Spleen (tissue), 11 donors: ENCODE results near the gene ADGRL3. TPM values are rescaled to one million over a fixed set of nuclear protein-coding genes. Genes with fewer than 3 reads are reported as not detected.

ENCODE experiments used
- DNase-seq: peaks from one replicate; pipeline ENCODE4 v3.0.0-alpha.2; 2020
- H3K27ac ChIP-seq, 8 donors: fragments of 200-600 bp; sonication (generic) in 7 of 8; 1 replicate in 4 of 8; 2 replicates in 4 of 8; pipeline versions ENCODE4 v1.5.0 to v1.8.0; 2016 to 2021; ENCODE audit warnings: inconsistent platforms in 4 of 8, mild to moderate bottlenecking in 4 of 8, moderate library complexity in 1 of 8
- H3K27me3 ChIP-seq, 7 donors: fragments of 200-600 bp; sonication (generic) in 6 of 7; replicated peaks in 1 of 7; 1 replicate in 4 of 7; 2 replicates in 3 of 7; pipeline versions ENCODE4 v1.5.0 to v1.8.0; 2016 to 2021; ENCODE audit warnings: inconsistent platforms in 3 of 7, mild to moderate bottlenecking in 1 of 7
- H3K36me3 ChIP-seq, 6 donors: fragments of 200-600 bp; sonication (generic) in 5 of 6; 1 replicate in 4 of 6; 2 replicates in 2 of 6; pipeline versions ENCODE4 v1.5.0 to v1.8.0; 2016 to 2021; ENCODE audit warnings: inconsistent platforms in 2 of 6
- H3K4me1 ChIP-seq, 6 donors: fragments of 200-600 bp; sonication (generic) in 5 of 6; 1 replicate in 3 of 6; 2 replicates in 3 of 6; pipeline versions ENCODE4 v1.5.0 to v1.8.0; 2016 to 2021; ENCODE audit warnings: inconsistent platforms in 3 of 6
- H3K4me3 ChIP-seq, 8 donors: fragments of 200-600 bp; sonication (generic) in 7 of 8; 1 replicate in 4 of 8; 2 replicates in 4 of 8; pipeline versions ENCODE4 v1.5.0 to v1.8.0; 2016 to 2021; ENCODE audit warnings: inconsistent platforms in 4 of 8, mild to moderate bottlenecking in 4 of 8, moderate library complexity in 2 of 8
- H3K9me3 ChIP-seq, 8 donors: fragments of 200-600 bp; sonication (generic) in 7 of 8; 1 replicate in 4 of 8; 2 replicates in 4 of 8; pipeline versions ENCODE4 v1.5.0 to v1.8.0; 2016 to 2021; ENCODE audit warnings: inconsistent platforms in 4 of 8
- POLR2A ChIP-seq, 3 donors: fragments of 450-650 bp; IDR thresholded peaks; one replicate each; pipeline ENCODE4 v1.5.1; 2017; ENCODE audit warnings: antibody characterized with exemption in 3 of 3, mild to moderate bottlenecking in 1 of 3
- POLR2AphosphoS5 ChIP-seq, 3 donors: sonication (generic); formaldehyde crosslinking; IDR thresholded peaks; one replicate each; pipeline ENCODE4 v1.5.1; 2017; ENCODE audit warnings: antibody characterized with exemption in 3 of 3
- WGBS, 5 donors: extraction: QIAGEN DNeasy Blood & Tissue Kit in 3 of 5; methylation state at CpG; one replicate each; pipeline versions ENCODE4 v1.1.5 to v1.1.7; 2013 to 2018; 5-methylcytosine and 5-hydroxymethylcytosine counted together
- intact Hi-C: fragments of 100-400 bp; cut with DNase I; formaldehyde crosslinking; loops from one replicate; pipeline ENCODE4 v1.15.0; 2023; ENCODE audit warnings: low total_unique reads
- polyA plus RNA-seq, 3 donors: library from polyadenylated mRNA; stranded (reverse); fragments of 200-250 nt; gene quantifications; one replicate each; pipeline ENCODE4 v1.2.1, GENCODE V29; 2013
- total RNA-seq, 7 donors: library from RNA; depleted of rRNA in 3 of 7; stranded (reverse); fragments of >200 nt in 3 of 7; fragmentation: NEBNext Ultra II Directional in 4 of 7; extraction: Animal tissue kit (Norgen Biotek cat#: 25700) in 4 of 7; gene quantifications; one replicate each; pipeline versions ENCODE4 v1.1.0 to v1.2.1, GENCODE V29; 2016 to 2021
- TF ChIP-seq, protein P1 (sequence below), 11 experiments: fragments of 200-600 bp in 7 of 11; fragments of 450-650 bp in 4 of 11; sonication (generic) in 4 of 11; IDR thresholded peaks in 8 of 11; conservative IDR thresholded peaks in 3 of 11; 1 replicate in 7 of 11; 2 replicates in 4 of 11; pipeline versions ENCODE4 v1.4.0 to v1.8.0; 2016 to 2021; ENCODE audit warnings: antibody characterized with exemption in 11 of 11, inconsistent platforms in 4 of 11, mild to moderate bottlenecking in 1 of 11
- donor health status: healthy with polysubstance abuse.
- donor health status: DM: no; HTN: no; CAD: no; lungs with moderate emphysema.
- donor health status: DM: no; HTN: no; CAD: no.
- donor health status: Bipolar disorder and iron deficiency.
- donor health status: healthy.
- donor health status: DM: no; HTN: no; CAD: no.
- donor health status: DM: yes; HTN: yes; CAD: no.

The ADGRL3 gene
- total and polyA plus RNA-seq, 10 donors = 0.09 to 0.92 (median 0.46) TPM; not detected in 1

DNA sequence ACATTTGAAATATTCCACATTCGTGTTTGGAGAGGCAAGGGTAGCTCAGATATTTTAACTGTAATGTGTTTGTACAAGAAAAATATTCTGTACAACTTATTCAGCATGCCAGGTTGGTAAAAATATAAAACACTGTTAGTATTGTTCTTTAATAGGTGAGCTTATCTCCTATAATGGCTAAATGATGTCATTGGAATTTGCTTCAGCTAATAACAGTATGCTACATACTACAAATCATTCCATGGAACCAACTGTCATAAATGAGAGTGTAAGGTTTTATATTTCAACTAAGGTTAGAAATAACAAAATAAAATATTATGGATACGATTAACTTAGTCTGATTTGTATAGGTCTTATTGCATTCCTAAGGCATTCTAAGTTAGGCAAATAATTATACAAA, 206.6 kb downstream of the ADGRL3 start:
- DNase-seq = no peak
- no peak for TF ChIP-seq POLR2A (IDR thresholded peaks at IDR 0.05)
- TF ChIP-seq, protein P1, sequence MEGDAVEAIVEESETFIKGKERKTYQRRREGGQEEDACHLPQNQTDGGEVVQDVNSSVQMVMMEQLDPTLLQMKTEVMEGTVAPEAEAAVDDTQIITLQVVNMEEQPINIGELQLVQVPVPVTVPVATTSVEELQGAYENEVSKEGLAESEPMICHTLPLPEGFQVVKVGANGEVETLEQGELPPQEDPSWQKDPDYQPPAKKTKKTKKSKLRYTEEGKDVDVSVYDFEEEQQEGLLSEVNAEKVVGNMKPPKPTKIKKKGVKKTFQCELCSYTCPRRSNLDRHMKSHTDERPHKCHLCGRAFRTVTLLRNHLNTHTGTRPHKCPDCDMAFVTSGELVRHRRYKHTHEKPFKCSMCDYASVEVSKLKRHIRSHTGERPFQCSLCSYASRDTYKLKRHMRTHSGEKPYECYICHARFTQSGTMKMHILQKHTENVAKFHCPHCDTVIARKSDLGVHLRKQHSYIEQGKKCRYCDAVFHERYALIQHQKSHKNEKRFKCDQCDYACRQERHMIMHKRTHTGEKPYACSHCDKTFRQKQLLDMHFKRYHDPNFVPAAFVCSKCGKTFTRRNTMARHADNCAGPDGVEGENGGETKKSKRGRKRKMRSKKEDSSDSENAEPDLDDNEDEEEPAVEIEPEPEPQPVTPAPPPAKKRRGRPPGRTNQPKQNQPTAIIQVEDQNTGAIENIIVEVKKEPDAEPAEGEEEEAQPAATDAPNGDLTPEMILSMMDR (IDR thresholded peaks at IDR 0.05 in 8 of 11, conservative IDR thresholded peaks at IDR 0.05 in 3 of 11) = no peak
- no peak for TF ChIP-seq POLR2AphosphoS5 (IDR thresholded peaks at IDR 0.05)
- no peak overlapping the region for H3K27ac ChIP-seq
- no peaks in the 10 kb centered on the region for H3K36me3 ChIP-seq
- 65 to 77% (median 70%) methylated on average over 2 of the region's 2 CpGs for WGBS, 5 donors
- H3K4me3 ChIP-seq = no peak overlapping the region
- H3K4me1 ChIP-seq = no peaks in the 10 kb centered on the region
- H3K27me3 ChIP-seq = no peaks in the 10 kb centered on the region
- intact Hi-C loops = no loop called here
- no peaks in the 10 kb centered on the region for H3K9me3 ChIP-seq

DNA sequence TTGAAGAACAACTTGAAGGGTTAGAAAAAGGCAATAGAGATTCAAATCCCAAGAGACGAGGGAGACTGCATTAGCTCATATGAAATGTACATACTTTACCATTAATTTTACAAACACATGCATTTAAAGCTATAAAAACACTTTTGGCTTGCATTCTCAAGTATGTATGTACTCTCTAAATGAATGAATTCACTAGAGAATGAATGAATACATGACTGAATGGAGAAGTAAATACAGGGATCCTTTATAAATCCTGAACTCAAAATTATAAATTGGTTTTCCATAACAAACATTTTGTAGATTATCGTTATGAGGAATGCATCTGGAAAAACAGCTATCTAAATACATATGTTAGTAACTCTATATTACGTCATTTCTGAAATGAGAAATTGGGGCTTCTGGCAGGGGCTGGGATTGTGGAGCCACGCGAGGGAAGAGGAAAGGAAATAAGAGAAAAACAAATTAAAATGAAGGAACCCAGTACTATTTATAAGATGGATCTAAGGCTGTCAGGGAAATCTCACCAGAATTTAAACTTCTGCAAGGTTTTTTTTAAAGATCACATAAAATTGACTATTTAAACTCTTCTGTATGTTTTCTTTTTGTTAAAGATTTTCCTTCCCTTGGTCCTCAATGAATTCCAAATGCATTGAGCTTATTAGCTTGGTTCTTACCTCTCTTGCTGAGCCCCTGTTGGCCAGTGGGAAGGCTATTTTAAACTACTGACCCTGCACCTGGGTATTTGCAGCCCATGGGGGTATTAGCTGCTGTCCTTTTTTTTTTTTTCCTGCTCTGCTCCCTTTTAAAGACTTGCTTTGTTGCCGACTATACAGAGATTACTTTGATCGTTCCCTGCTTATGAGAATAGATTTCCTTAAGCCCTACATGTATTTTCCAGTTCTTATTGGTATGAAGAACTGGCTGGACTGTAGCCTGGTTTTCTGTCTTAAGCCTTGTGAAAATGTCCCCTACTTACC, 207.8 kb downstream of the ADGRL3 start:
- TF ChIP-seq POLR2AphosphoS5 (IDR thresholded peaks at IDR 0.05) = no peak
- TF ChIP-seq POLR2A (IDR thresholded peaks at IDR 0.05) = no peak
- TF ChIP-seq, protein P1 (IDR thresholded peaks at IDR 0.05 in 8 of 11, conservative IDR thresholded peaks at IDR 0.05 in 3 of 11) = no peak
- intact Hi-C loops = no loop called here

DNA sequence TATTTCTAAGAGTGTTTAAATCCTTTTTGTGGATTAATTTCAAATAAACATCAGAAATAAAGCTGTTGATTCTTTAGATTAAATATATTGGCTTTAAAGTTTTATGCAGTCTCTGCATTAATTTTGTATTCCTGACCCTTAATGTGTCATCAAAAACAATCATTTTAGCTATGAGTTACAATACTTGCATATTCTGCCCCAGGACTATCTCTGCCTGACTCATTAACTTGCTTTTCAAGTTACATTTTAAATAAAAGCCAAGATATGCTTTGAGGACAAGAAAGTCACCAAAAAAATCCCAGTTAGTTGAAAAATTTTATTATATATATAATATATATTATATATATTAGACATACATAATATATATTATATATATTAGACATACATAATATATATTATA, 208.7 kb downstream of the ADGRL3 start:
- Histone ChIP-seq H3K27me3 (no peaks in the 10 kb centered on the region), H3K9me3 (peaks cover 0 to 3% (median 0%) of the 10 kb centered on the region in 8 donors), H3K4me3 (no peak overlapping the region), H3K27ac (no peak overlapping the region), H3K4me1 (no peaks in the 10 kb centered on the region), H3K36me3 (no peaks in the 10 kb centered on the region)
- TF ChIP-seq, protein P1 (IDR thresholded peaks at IDR 0.05 in 8 of 11, conservative IDR thresholded peaks at IDR 0.05 in 3 of 11) = no peak
- TF ChIP-seq POLR2AphosphoS5 (IDR thresholded peaks at IDR 0.05) (no peak), POLR2A (IDR thresholded peaks at IDR 0.05) (no peak)
- intact Hi-C loops = no loop called here
- no peak for DNase-seq

More for the DNA sequence above, 207.8 kb downstream of the ADGRL3 start:
- H3K4me3 ChIP-seq = no peak overlapping the region
- DNase-seq = no peak
- H3K27ac ChIP-seq = no peak overlapping the region
- no peaks in the 10 kb centered on the region for H3K36me3 ChIP-seq
- H3K9me3 ChIP-seq = no peaks in the 10 kb centered on the region
- no peaks in the 10 kb centered on the region for H3K4me1 ChIP-seq
- 73 to 88% (median 83%) methylated on average over 7 of the region's 7 CpGs for WGBS, 5 donors
- no peaks in the 10 kb centered on the region for H3K27me3 ChIP-seq

DNA sequence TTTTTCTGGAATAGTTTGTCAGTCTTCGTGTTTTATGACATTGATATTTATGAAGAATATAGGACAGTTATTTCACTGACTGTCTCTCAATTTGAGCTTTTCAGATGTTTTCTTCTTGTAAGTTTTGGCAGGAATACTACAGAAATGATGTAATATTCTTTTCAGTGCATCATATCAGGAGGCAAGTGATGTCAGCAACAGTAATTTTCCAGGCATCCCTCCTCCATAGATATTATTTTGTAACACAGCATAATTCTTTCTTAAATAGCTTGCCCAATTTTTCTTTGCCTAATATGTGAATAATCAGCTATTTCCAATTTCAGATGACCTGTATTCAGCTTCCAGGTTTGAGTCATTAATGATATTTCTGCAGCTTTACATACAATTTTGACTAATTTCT, 211.1 kb downstream of the ADGRL3 start:
- Histone ChIP-seq H3K4me3 (no peak overlapping the region), H3K9me3 (peaks cover 0 to 3% (median 0%) of the 10 kb centered on the region in 8 donors), H3K27me3 (no peaks in the 10 kb centered on the region), H3K27ac (no peak overlapping the region), H3K4me1 (no peaks in the 10 kb centered on the region), H3K36me3 (no peaks in the 10 kb centered on the region)
- DNase-seq = no peak
- 79 to 96% (median 89%) methylated on average over 1 of the region's 1 CpG for WGBS, 5 donors
- TF ChIP-seq, protein P1 (IDR thresholded peaks at IDR 0.05 in 8 of 11, conservative IDR thresholded peaks at IDR 0.05 in 3 of 11) = no peak
- TF ChIP-seq POLR2A (IDR thresholded peaks at IDR 0.05) = no peak
- TF ChIP-seq POLR2AphosphoS5 (IDR thresholded peaks at IDR 0.05) = no peak
- intact Hi-C loops = no loop called here
